ENCODE measurements around the gene TKT.

DNA sequence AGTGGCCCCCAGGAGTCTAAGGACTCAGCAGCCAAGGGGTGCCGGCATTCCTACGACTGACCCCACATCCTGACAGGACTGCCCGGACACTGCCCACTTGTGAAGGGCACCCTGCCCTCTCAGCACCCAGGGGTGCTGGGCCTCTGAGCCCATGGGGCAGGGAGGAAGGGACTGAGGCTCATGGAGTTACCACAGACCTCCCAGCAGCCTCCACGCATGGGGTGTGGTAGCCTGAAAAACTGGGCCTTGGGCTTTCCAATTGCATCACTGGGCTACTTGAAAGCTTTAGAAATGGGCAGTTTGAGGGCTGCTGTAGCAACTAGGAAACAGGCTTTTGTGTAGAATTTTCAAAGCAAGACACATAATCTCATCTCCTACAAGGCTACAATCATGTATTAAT, 13.2 kb downstream of the TKT start:
- TF ChIP-seq POLR2A (IDR thresholded peaks at IDR 0.05; ENCODE audit: low read length) = no peak
- TF ChIP-seq, protein P1, sequence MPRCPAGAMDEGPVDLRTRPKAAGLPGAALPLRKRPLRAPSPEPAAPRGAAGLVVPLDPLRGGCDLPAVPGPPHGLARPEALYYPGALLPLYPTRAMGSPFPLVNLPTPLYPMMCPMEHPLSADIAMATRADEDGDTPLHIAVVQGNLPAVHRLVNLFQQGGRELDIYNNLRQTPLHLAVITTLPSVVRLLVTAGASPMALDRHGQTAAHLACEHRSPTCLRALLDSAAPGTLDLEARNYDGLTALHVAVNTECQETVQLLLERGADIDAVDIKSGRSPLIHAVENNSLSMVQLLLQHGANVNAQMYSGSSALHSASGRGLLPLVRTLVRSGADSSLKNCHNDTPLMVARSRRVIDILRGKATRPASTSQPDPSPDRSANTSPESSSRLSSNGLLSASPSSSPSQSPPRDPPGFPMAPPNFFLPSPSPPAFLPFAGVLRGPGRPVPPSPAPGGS (IDR thresholded peaks at IDR 0.05) = no peak
- TF ChIP-seq, protein P2, sequence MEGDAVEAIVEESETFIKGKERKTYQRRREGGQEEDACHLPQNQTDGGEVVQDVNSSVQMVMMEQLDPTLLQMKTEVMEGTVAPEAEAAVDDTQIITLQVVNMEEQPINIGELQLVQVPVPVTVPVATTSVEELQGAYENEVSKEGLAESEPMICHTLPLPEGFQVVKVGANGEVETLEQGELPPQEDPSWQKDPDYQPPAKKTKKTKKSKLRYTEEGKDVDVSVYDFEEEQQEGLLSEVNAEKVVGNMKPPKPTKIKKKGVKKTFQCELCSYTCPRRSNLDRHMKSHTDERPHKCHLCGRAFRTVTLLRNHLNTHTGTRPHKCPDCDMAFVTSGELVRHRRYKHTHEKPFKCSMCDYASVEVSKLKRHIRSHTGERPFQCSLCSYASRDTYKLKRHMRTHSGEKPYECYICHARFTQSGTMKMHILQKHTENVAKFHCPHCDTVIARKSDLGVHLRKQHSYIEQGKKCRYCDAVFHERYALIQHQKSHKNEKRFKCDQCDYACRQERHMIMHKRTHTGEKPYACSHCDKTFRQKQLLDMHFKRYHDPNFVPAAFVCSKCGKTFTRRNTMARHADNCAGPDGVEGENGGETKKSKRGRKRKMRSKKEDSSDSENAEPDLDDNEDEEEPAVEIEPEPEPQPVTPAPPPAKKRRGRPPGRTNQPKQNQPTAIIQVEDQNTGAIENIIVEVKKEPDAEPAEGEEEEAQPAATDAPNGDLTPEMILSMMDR (IDR thresholded peaks at IDR 0.05) = no peak
- no peak for TF ChIP-seq CEBPB (IDR thresholded peaks at IDR 0.05)
- no peak for TF ChIP-seq EP300 (IDR thresholded peaks at IDR 0.05)
- TF ChIP-seq, protein P3, sequence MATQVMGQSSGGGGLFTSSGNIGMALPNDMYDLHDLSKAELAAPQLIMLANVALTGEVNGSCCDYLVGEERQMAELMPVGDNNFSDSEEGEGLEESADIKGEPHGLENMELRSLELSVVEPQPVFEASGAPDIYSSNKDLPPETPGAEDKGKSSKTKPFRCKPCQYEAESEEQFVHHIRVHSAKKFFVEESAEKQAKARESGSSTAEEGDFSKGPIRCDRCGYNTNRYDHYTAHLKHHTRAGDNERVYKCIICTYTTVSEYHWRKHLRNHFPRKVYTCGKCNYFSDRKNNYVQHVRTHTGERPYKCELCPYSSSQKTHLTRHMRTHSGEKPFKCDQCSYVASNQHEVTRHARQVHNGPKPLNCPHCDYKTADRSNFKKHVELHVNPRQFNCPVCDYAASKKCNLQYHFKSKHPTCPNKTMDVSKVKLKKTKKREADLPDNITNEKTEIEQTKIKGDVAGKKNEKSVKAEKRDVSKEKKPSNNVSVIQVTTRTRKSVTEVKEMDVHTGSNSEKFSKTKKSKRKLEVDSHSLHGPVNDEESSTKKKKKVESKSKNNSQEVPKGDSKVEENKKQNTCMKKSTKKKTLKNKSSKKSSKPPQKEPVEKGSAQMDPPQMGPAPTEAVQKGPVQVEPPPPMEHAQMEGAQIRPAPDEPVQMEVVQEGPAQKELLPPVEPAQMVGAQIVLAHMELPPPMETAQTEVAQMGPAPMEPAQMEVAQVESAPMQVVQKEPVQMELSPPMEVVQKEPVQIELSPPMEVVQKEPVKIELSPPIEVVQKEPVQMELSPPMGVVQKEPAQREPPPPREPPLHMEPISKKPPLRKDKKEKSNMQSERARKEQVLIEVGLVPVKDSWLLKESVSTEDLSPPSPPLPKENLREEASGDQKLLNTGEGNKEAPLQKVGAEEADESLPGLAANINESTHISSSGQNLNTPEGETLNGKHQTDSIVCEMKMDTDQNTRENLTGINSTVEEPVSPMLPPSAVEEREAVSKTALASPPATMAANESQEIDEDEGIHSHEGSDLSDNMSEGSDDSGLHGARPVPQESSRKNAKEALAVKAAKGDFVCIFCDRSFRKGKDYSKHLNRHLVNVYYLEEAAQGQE (IDR thresholded peaks at IDR 0.05) = no peak
- no peak for TF ChIP-seq KDM1A (IDR thresholded peaks at IDR 0.05; ENCODE audit: low read depth)

All from A549 (cell line).